ENCODE measurements around the gene HORMAD2.

The HORMAD2 gene

GRCh38 chr22:30105483-30105882 lies 25.2 kb downstream of the HORMAD2 start:
- DNase-seq (no peak), ATAC-seq (no peak)
- H3K27ac Mint-ChIP-seq, result peak overlapping the region; percentile 69
- H3K4me1 Mint-ChIP-seq, result peaks cover 42% of the 10 kb centered on the region
- no peak overlapping the region for H3K4me3 Mint-ChIP-seq
- no peaks in the 10 kb centered on the region for H3K36me3 Mint-ChIP-seq (ENCODE audit: low read depth)
- H3K9me3 Mint-ChIP-seq, result no peaks in the 10 kb centered on the region
- peaks cover 2% of the 10 kb centered on the region for H3K27me3 Mint-ChIP-seq

GRCh38 chr22:30113494-30113893 lies 33.2 kb downstream of the HORMAD2 start:
- Mint-ChIP-seq H3K4me1 (peaks cover 24% of the 10 kb centered on the region), H3K9me3 (no peaks in the 10 kb centered on the region), H3K27me3 (peaks cover under 1% of the 10 kb centered on the region), H3K27ac (peak overlapping the region; percentile 23), H3K4me3 (no peak overlapping the region), H3K36me3 (ENCODE audit: low read depth) (no peaks in the 10 kb centered on the region)
- no peak for ATAC-seq
- no peak for DNase-seq

GRCh38 chr22:30114361-30114760 lies 34.1 kb downstream of the HORMAD2 start:
- peaks cover 20% of the 10 kb centered on the region for H3K4me1 Mint-ChIP-seq

GRCh38 chr22:30115705-30116104 lies 35.4 kb downstream of the HORMAD2 start:
- no peak for DNase-seq
- H3K4me1 Mint-ChIP-seq, result peaks cover 18% of the 10 kb centered on the region
- no peak overlapping the region for H3K27ac Mint-ChIP-seq
- peaks cover 2% of the 10 kb centered on the region for H3K27me3 Mint-ChIP-seq
- H3K4me3 Mint-ChIP-seq, result no peak overlapping the region
- no peaks in the 10 kb centered on the region for H3K9me3 Mint-ChIP-seq
- H3K36me3 Mint-ChIP-seq (ENCODE audit: low read depth), result no peaks in the 10 kb centered on the region
- no peak for ATAC-seq

More at GRCh38 chr22:30114361-30114760, 34.1 kb downstream of the HORMAD2 start:
- no peak for DNase-seq
- H3K27me3 Mint-ChIP-seq, result no peaks in the 10 kb centered on the region
- H3K4me3 Mint-ChIP-seq, result no peak overlapping the region
- no peak overlapping the region for H3K27ac Mint-ChIP-seq
- H3K36me3 Mint-ChIP-seq (ENCODE audit: low read depth), result no peaks in the 10 kb centered on the region
- no peak for ATAC-seq
- H3K9me3 Mint-ChIP-seq, result no peaks in the 10 kb centered on the region

GRCh38 chr22:30116362-30117117 lies 36.3 kb downstream of the HORMAD2 start:
- ATAC-seq (peak; percentile 82), DNase-seq (no peak)
- no peak overlapping the region for H3K4me3 Mint-ChIP-seq
- peaks cover 18% of the 10 kb centered on the region for H3K4me1 Mint-ChIP-seq
- H3K27me3 Mint-ChIP-seq, result peaks cover 5% of the 10 kb centered on the region
- peak overlapping the region; percentile 1 for H3K27ac Mint-ChIP-seq
- H3K36me3 Mint-ChIP-seq (ENCODE audit: low read depth), result no peaks in the 10 kb centered on the region
- H3K9me3 Mint-ChIP-seq, result no peaks in the 10 kb centered on the region

- ATAC-seq (no peak), DNase-seq (no peak)
- H3K9me3 Mint-ChIP-seq, result no peaks in the 10 kb centered on the region
- H3K4me3 Mint-ChIP-seq, result no peak overlapping the region
- H3K36me3 Mint-ChIP-seq (ENCODE audit: low read depth), result no peaks in the 10 kb centered on the region
- H3K27me3 Mint-ChIP-seq, result peaks cover 5% of the 10 kb centered on the region
- no peak overlapping the region for H3K27ac Mint-ChIP-seq
- peaks cover 22% of the 10 kb centered on the region for H3K4me1 Mint-ChIP-seq
Observed at GRCh38 chr22:30117256-30117655, 37.0 kb downstream of the HORMAD2 start.

GRCh38 chr22:30118291-30118690 lies 38.0 kb downstream of the HORMAD2 start:
- no peaks in the 10 kb centered on the region for H3K9me3 Mint-ChIP-seq
- H3K4me1 Mint-ChIP-seq, result peaks cover 26% of the 10 kb centered on the region
- ATAC-seq (no peak), DNase-seq (no peak)
- no peak overlapping the region for H3K4me3 Mint-ChIP-seq
- H3K36me3 Mint-ChIP-seq (ENCODE audit: low read depth), result no peaks in the 10 kb centered on the region
- no peak overlapping the region for H3K27ac Mint-ChIP-seq
- peaks cover 5% of the 10 kb centered on the region for H3K27me3 Mint-ChIP-seq

- Mint-ChIP-seq H3K9me3 (no peaks in the 10 kb centered on the region), H3K36me3 (ENCODE audit: low read depth) (no peaks in the 10 kb centered on the region), H3K4me3 (no peak overlapping the region), H3K27ac (no peak overlapping the region), H3K4me1 (peaks cover 14% of the 10 kb centered on the region), H3K27me3 (peaks cover 5% of the 10 kb centered on the region)
- ATAC-seq (no peak), DNase-seq (no peak)
Observed at GRCh38 chr22:30121960-30122359, 41.7 kb downstream of the HORMAD2 start.

GRCh38 chr22:30123463-30123862 lies 43.2 kb downstream of the HORMAD2 start:
- no peak overlapping the region for H3K27ac Mint-ChIP-seq
- H3K36me3 Mint-ChIP-seq (ENCODE audit: low read depth), result no peaks in the 10 kb centered on the region
- no peaks in the 10 kb centered on the region for H3K9me3 Mint-ChIP-seq
- peaks cover 8% of the 10 kb centered on the region for H3K4me1 Mint-ChIP-seq
- ATAC-seq, result no peak
- no peak for DNase-seq
- peaks cover 5% of the 10 kb centered on the region for H3K27me3 Mint-ChIP-seq
- no peak overlapping the region for H3K4me3 Mint-ChIP-seq

GRCh38 chr22:30127749-30128166 lies 47.5 kb downstream of the HORMAD2 start:
- H3K9me3 Mint-ChIP-seq, result no peaks in the 10 kb centered on the region
- no peak for DNase-seq

GRCh38 chr22:30128511-30128910 lies 48.2 kb downstream of the HORMAD2 start:
- Mint-ChIP-seq H3K4me1 (peaks cover 8% of the 10 kb centered on the region), H3K4me3 (no peak overlapping the region)

More at GRCh38 chr22:30127749-30128166, 47.5 kb downstream of the HORMAD2 start:
- no peak overlapping the region for H3K27ac Mint-ChIP-seq
- no peaks in the 10 kb centered on the region for H3K36me3 Mint-ChIP-seq (ENCODE audit: low read depth)
- peaks cover 8% of the 10 kb centered on the region for H3K4me1 Mint-ChIP-seq
- no peak overlapping the region for H3K4me3 Mint-ChIP-seq
- no peak for ATAC-seq
- peaks cover 5% of the 10 kb centered on the region for H3K27me3 Mint-ChIP-seq

GRCh38 chr22:30129636-30130035 lies 49.4 kb downstream of the HORMAD2 start:
- ATAC-seq, result no peak
- DNase-seq, result no peak
- no peak overlapping the region for H3K4me3 Mint-ChIP-seq
- H3K27ac Mint-ChIP-seq, result no peak overlapping the region
- H3K36me3 Mint-ChIP-seq (ENCODE audit: low read depth), result no peaks in the 10 kb centered on the region
- H3K4me1 Mint-ChIP-seq, result peaks cover 8% of the 10 kb centered on the region
- H3K9me3 Mint-ChIP-seq, result no peaks in the 10 kb centered on the region
- peaks cover 5% of the 10 kb centered on the region for H3K27me3 Mint-ChIP-seq

More at GRCh38 chr22:30128511-30128910, 48.2 kb downstream of the HORMAD2 start:
- Mint-ChIP-seq H3K27ac (no peak overlapping the region), H3K36me3 (ENCODE audit: low read depth) (no peaks in the 10 kb centered on the region), H3K27me3 (peaks cover 5% of the 10 kb centered on the region), H3K9me3 (no peaks in the 10 kb centered on the region)
- DNase-seq (no peak), ATAC-seq (no peak)

- Mint-ChIP-seq H3K27ac (no peak overlapping the region), H3K4me1 (peaks cover 8% of the 10 kb centered on the region), H3K27me3 (peaks cover 10% of the 10 kb centered on the region), H3K36me3 (ENCODE audit: low read depth) (no peaks in the 10 kb centered on the region), H3K4me3 (no peak overlapping the region), H3K9me3 (no peaks in the 10 kb centered on the region)
- DNase-seq (no peak), ATAC-seq (no peak)
Observed at GRCh38 chr22:30132290-30132996, 52.2 kb downstream of the HORMAD2 start.

- ATAC-seq, result no peak
- DNase-seq, result no peak
- Mint-ChIP-seq H3K36me3 (ENCODE audit: low read depth) (peaks cover 10% of the 10 kb centered on the region), H3K4me3 (no peak overlapping the region), H3K27me3 (peaks cover 10% of the 10 kb centered on the region), H3K9me3 (peaks cover 29% of the 10 kb centered on the region), H3K4me1 (no peaks in the 10 kb centered on the region), H3K27ac (no peak overlapping the region)
Observed at GRCh38 chr22:30140414-30140813, 60.1 kb downstream of the HORMAD2 start.

- Mint-ChIP-seq H3K27me3 (peaks cover 7% of the 10 kb centered on the region), H3K27ac (no peak overlapping the region), H3K36me3 (ENCODE audit: low read depth) (peaks cover 10% of the 10 kb centered on the region), H3K4me3 (no peak overlapping the region), H3K4me1 (no peaks in the 10 kb centered on the region), H3K9me3 (peaks cover 29% of the 10 kb centered on the region)
- DNase-seq, result no peak
- no peak for ATAC-seq
Observed at GRCh38 chr22:30143265-30143664, 63.0 kb downstream of the HORMAD2 start.
